Astrocyte (in vitro differentiated cells and primary cell): ENCODE results near the gene RNF175. TPM values are rescaled to one million over a fixed set of nuclear protein-coding genes. Genes with fewer than 3 reads are reported as not detected.

Experiments
- DNase-seq: peaks from one replicate; pipeline ENCODE4 v3.0.0-alpha.2; 2010; ENCODE audit warnings: low read depth
- FAIRE-seq: peaks from 2 replicates; lab custom pipeline; 2011; peaks lifted over from hg19 to GRCh38; lab: Jason Lieb, UNC
- H2AFZ ChIP-seq: 2 replicates; pipeline ENCODE4 v1.6.0; 2012; ENCODE audit warnings: low read depth, low read length, inconsistent platforms
- H3K27ac ChIP-seq: 2 replicates; pipeline ENCODE4 v1.5.1; 2011; ENCODE audit warnings: low read depth, low read length, inconsistent platforms
- H3K27me3 ChIP-seq: 2 replicates; pipeline ENCODE4 v1.6.0; 2011; ENCODE audit warnings: low read length, inconsistent platforms; ENCODE audit not compliant: insufficient read depth
- H3K36me3 ChIP-seq: 2 replicates; pipeline ENCODE4 v1.5.1; 2011; ENCODE audit warnings: low read length, inconsistent platforms; ENCODE audit not compliant: insufficient read depth
- H3K4me1 ChIP-seq: 2 replicates; pipeline ENCODE4 v1.5.1; 2011; ENCODE audit warnings: low read length, inconsistent platforms; ENCODE audit not compliant: insufficient read depth
- H3K4me2 ChIP-seq: 2 replicates; pipeline ENCODE4 v1.6.0; 2012; ENCODE audit warnings: low read length, inconsistent platforms
- H3K4me3 ChIP-seq: 2 replicates; pipeline ENCODE4 v1.5.1; 2011; ENCODE audit warnings: low read depth, mild to moderate bottlenecking, low read length, inconsistent platforms; ENCODE audit not compliant: insufficient read depth
- H3K79me2 ChIP-seq: 2 replicates; pipeline ENCODE4 v1.6.0; 2012; ENCODE audit warnings: mild to moderate bottlenecking, low read length, inconsistent platforms; ENCODE audit not compliant: insufficient read depth
- H3K9ac ChIP-seq: 2 replicates; pipeline ENCODE4 v1.6.0; 2012; ENCODE audit warnings: mild to moderate bottlenecking, low read length, inconsistent platforms
- H3K9me3 ChIP-seq: 2 replicates; pipeline ENCODE4 v1.5.1; 2012; ENCODE audit warnings: low read depth, mild to moderate bottlenecking, low read length, inconsistent platforms; ENCODE audit not compliant: insufficient read depth
- H4K20me1 ChIP-seq: 2 replicates; pipeline ENCODE4 v1.6.0; 2012; ENCODE audit warnings: low read length, inconsistent platforms; ENCODE audit not compliant: insufficient read depth
- H3K27ac Mint-ChIP-seq: one replicate; pipeline ENCODE4 v1.8.0; 2021; ENCODE audit warnings: mild to moderate bottlenecking, mixed read lengths; ENCODE audit not compliant: unreplicated experiment
- H3K27me3 Mint-ChIP-seq: one replicate; pipeline ENCODE4 v1.8.0; 2021; ENCODE audit warnings: low read depth, mixed read lengths; ENCODE audit not compliant: unreplicated experiment
- H3K36me3 Mint-ChIP-seq: one replicate; pipeline ENCODE4 v1.8.0; 2021; ENCODE audit warnings: low read depth, mixed read lengths; ENCODE audit not compliant: unreplicated experiment
- H3K4me1 Mint-ChIP-seq: one replicate; pipeline ENCODE4 v1.8.0; 2021; ENCODE audit warnings: low read depth, mixed read lengths; ENCODE audit not compliant: unreplicated experiment
- H3K4me3 Mint-ChIP-seq: one replicate; pipeline ENCODE4 v1.8.0; 2021; ENCODE audit warnings: mild to moderate bottlenecking, moderate library complexity, mixed read lengths; ENCODE audit not compliant: unreplicated experiment
- H3K9me3 Mint-ChIP-seq: one replicate; pipeline ENCODE4 v1.8.0; 2021; ENCODE audit warnings: mild to moderate bottlenecking, mixed read lengths; ENCODE audit not compliant: unreplicated experiment
- EZH2 ChIP-seq: IDR thresholded peaks from 2 replicates; pipeline ENCODE4 v1.6.1; 2012; ENCODE audit warnings: mild to moderate bottlenecking, low read length, inconsistent platforms; ENCODE audit not compliant: insufficient read depth
- total RNA-seq: library from RNA; stranded (reverse); gene quantifications from 2 replicates; pipeline ENCODE4 v1.2.1, GENCODE V29; 2021
- TF ChIP-seq, protein P1 (sequence below): IDR thresholded peaks from 2 replicates; pipeline ENCODE4 v1.5.1; 2011; ENCODE audit warnings: low read depth, mild to moderate bottlenecking, inconsistent platforms, low read length, moderate library complexity; ENCODE audit not compliant: insufficient read depth

Gene RNF175
- total RNA-seq, 1 donor from 2014 or later = 1.0 TPM

DNA sequence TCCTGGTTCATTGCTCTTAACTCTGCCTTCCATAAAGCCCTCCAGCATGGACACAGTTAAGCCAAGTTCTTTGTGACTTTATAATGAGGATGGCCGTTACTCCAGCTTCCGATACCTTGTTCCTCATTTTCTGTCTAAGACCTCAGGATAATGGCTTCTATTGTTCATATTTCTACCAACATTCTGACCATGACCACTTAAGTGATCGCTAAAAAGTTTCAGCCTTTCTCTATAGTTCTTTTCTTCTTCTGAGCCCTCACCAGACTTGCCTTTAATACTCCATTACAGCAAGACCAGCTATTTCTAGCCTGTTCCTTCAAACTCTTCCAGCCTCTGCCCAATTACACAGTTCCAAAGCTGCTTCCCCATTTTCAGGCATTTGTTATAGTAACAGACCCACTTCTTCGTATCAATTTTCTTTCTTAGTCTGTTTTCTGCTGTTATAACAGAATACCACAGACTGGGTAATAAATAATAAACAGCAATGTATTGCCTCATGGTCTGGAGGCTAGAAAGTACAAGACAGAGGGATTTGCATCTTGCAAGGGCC, 12.3 kb downstream of the RNF175 start:
- no peak for DNase-seq
- no peak overlapping the region for H3K27ac ChIP-seq
- no peaks in the 10 kb centered on the region for H3K9me3 Mint-ChIP-seq
- no peaks in the 10 kb centered on the region for H4K20me1 ChIP-seq
- H3K4me2 ChIP-seq = no peak overlapping the region
- no peak overlapping the region for H3K4me3 Mint-ChIP-seq
- H3K9me3 ChIP-seq = no peaks in the 10 kb centered on the region
- TF ChIP-seq, protein P1, sequence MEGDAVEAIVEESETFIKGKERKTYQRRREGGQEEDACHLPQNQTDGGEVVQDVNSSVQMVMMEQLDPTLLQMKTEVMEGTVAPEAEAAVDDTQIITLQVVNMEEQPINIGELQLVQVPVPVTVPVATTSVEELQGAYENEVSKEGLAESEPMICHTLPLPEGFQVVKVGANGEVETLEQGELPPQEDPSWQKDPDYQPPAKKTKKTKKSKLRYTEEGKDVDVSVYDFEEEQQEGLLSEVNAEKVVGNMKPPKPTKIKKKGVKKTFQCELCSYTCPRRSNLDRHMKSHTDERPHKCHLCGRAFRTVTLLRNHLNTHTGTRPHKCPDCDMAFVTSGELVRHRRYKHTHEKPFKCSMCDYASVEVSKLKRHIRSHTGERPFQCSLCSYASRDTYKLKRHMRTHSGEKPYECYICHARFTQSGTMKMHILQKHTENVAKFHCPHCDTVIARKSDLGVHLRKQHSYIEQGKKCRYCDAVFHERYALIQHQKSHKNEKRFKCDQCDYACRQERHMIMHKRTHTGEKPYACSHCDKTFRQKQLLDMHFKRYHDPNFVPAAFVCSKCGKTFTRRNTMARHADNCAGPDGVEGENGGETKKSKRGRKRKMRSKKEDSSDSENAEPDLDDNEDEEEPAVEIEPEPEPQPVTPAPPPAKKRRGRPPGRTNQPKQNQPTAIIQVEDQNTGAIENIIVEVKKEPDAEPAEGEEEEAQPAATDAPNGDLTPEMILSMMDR = no peak
- TF ChIP-seq EZH2 = no peak
- peaks cover 5% of the 10 kb centered on the region for H3K4me1 ChIP-seq
- FAIRE-seq = no peak
- H3K36me3 ChIP-seq = no peaks in the 10 kb centered on the region
- no peak overlapping the region for H2AFZ ChIP-seq
- no peaks in the 10 kb centered on the region for H3K27me3 ChIP-seq
- H3K27ac Mint-ChIP-seq = no peak overlapping the region
- H3K79me2 ChIP-seq = no peaks in the 10 kb centered on the region
- H3K27me3 Mint-ChIP-seq = peaks cover 2% of the 10 kb centered on the region
- peaks cover 6% of the 10 kb centered on the region for H3K4me1 Mint-ChIP-seq
- no peak overlapping the region for H3K9ac ChIP-seq
- H3K36me3 Mint-ChIP-seq = no peaks in the 10 kb centered on the region
- no peak overlapping the region for H3K4me3 ChIP-seq

DNA sequence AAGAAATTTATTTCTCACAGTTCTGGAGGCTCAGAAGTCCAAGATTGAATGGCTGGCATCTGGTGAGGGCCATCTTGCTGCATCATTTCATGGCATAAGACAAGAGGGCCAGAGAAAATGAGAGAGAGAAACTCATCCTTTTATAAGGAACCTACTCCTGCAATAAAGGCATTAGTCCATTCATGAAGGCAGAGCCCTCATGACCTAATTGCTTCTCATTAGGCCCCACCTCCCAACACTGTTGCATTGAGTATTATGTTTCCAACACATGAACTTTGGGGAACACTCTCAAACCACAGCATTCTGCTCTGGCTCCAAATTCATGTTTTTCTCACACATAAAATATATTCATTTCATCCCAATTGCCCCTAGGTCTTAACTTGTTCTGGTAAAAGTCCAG, 14.2 kb downstream of the RNF175 start:
- peaks cover 6% of the 10 kb centered on the region for H3K4me1 Mint-ChIP-seq
- no peaks in the 10 kb centered on the region for H3K79me2 ChIP-seq
- no peaks in the 10 kb centered on the region for H3K27me3 ChIP-seq
- H3K36me3 ChIP-seq = no peaks in the 10 kb centered on the region
- no peaks in the 10 kb centered on the region for H4K20me1 ChIP-seq
- H3K36me3 Mint-ChIP-seq = no peaks in the 10 kb centered on the region
- no peak overlapping the region for H3K4me3 ChIP-seq
- H3K4me2 ChIP-seq = no peak overlapping the region
- H3K9me3 ChIP-seq = no peaks in the 10 kb centered on the region
- no peak for TF ChIP-seq EZH2
- TF ChIP-seq, protein P1 = no peak
- H3K27ac Mint-ChIP-seq = no peak overlapping the region
- no peak overlapping the region for H3K27ac ChIP-seq
- no peak overlapping the region for H3K9ac ChIP-seq
- H3K9me3 Mint-ChIP-seq = no peaks in the 10 kb centered on the region
- no peak overlapping the region for H2AFZ ChIP-seq
- H3K4me1 ChIP-seq = peaks cover 5% of the 10 kb centered on the region
- DNase-seq (no peak), FAIRE-seq (no peak)
- H3K27me3 Mint-ChIP-seq = no peaks in the 10 kb centered on the region
- no peak overlapping the region for H3K4me3 Mint-ChIP-seq

DNA sequence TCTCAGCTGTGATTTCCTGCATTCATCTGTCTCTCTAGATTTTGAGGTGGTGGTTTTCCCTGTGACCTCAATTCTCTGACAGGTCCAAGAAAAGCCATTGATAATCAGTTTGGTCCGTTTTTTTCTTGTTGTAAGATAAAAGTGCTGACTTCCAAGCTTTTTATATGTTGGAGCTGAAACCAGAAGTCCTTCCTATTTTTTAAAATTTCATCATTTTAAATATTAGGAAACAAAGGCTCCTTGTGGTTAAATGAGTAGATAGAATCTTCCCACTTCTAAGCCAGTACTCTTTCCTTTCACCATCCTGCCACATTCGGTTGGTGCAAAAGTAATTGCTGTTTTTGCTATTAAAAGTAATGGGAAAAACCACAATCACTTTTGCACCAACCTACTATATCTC, 18.3 kb downstream of the RNF175 start:
- FAIRE-seq (no peak), DNase-seq (no peak)
- Histone ChIP-seq H3K4me2 (no peak overlapping the region), H3K36me3 (no peaks in the 10 kb centered on the region), H3K9ac (no peak overlapping the region), H3K4me3 (no peak overlapping the region), H3K79me2 (no peaks in the 10 kb centered on the region), H3K27ac (no peak overlapping the region), H3K9me3 (no peaks in the 10 kb centered on the region), H3K27me3 (no peaks in the 10 kb centered on the region), H2AFZ (no peak overlapping the region), H4K20me1 (no peaks in the 10 kb centered on the region), H3K4me1 (no peaks in the 10 kb centered on the region)
- no peaks in the 10 kb centered on the region for H3K27me3 Mint-ChIP-seq
- no peaks in the 10 kb centered on the region for H3K4me1 Mint-ChIP-seq
- H3K27ac Mint-ChIP-seq = no peak overlapping the region
- TF ChIP-seq, protein P1 = no peak
- TF ChIP-seq EZH2 = no peak
- H3K4me3 Mint-ChIP-seq = no peak overlapping the region
- H3K36me3 Mint-ChIP-seq = no peaks in the 10 kb centered on the region
- no peaks in the 10 kb centered on the region for H3K9me3 Mint-ChIP-seq
